VCaP (cell line): ENCODE measurements around the gene GPATCH4.
A peak's percentile ranks its signal among the peaks of the same experiment; 100 is the strongest.

ENCODE experiments used
- H3K27ac ChIP-seq: fragments of 450-650 bp; 2 replicates; pipeline ENCODE4 v1.5.1; 2017
- CTCF ChIP-seq: fragments of 450-650 bp; conservative IDR thresholded peaks from 2 replicates; pipeline ENCODE4 v1.5.1; 2017; ENCODE audit warnings: mild to moderate bottlenecking, moderate library complexity

GPATCH4 gene

GRCh38 chr1:156644640-156645039 is 43.4 kb upstream of the GPATCH4 start:
- H3K27ac ChIP-seq, result no peak overlapping the region
- TF ChIP-seq CTCF, result no peak

- TF ChIP-seq CTCF, result no peak
- no peak overlapping the region for H3K27ac ChIP-seq
Measured at GRCh38 chr1:156644146-156644545, 42.9 kb upstream of the GPATCH4 start.

GRCh38 chr1:156643778-156644092 is 42.5 kb upstream of the GPATCH4 start:
- TF ChIP-seq CTCF, result no peak

GRCh38 chr1:156643049-156643777 is 41.9 kb upstream of the GPATCH4 start:
- no peak overlapping the region for H3K27ac ChIP-seq
- no peak for TF ChIP-seq CTCF

More at GRCh38 chr1:156643778-156644092, 42.5 kb upstream of the GPATCH4 start:
- no peak overlapping the region for H3K27ac ChIP-seq

GRCh38 chr1:156642265-156643048 is 41.2 kb upstream of the GPATCH4 start:
- no peak for TF ChIP-seq CTCF
- no peak overlapping the region; the same call in 1 of the 2 replicates for H3K27ac ChIP-seq

GRCh38 chr1:156641761-156642264 is 40.5 kb upstream of the GPATCH4 start, which contains the start of gene BCAN:
Gene BCAN (plus strand): TSS chr1:156642117. CDS start chr1:156646055, 3,938 bp downstream.
- H3K27ac ChIP-seq, result peak within 1 kb of the TSS; percentile 13; the same call in 1 of the 2 replicates
- TF ChIP-seq CTCF, result no peak
